IMR-90 (cell line): Measurements from ENCODE around the gene TEX264. TPM values are rescaled to one million over a fixed set of nuclear protein-coding genes. Genes with fewer than 3 reads are reported as not detected.

Experiments
- ATAC-seq: fragments of 200-7000 bp; cut with Tn5 transposase; 2 replicates; pipeline ENCODE4 v1.9.1; 2020; ENCODE audit warnings: low read depth, mild to moderate bottlenecking, moderate library complexity
- BruUV-seq: library from RNA; stranded (reverse); fragments of 400-500 nt; replicated peaks from 2 replicates; lab custom pipeline; 2021; lab: Mats Ljungman, UMichigan
- CTCF ChIA-PET: fragments of 300-600 bp; formaldehyde crosslinking; extraction: SDS; loops from one replicate; lab custom pipeline; 2021; ENCODE audit warnings: antibody characterized with exemption; lab: Yijun Ruan, JAX
- POLR2A ChIA-PET: fragments of 300-600 bp; sonication (Branson Sonifier 250); formaldehyde crosslinking; loops from one replicate; lab custom pipeline; 2022; ENCODE audit warnings: antibody characterized with exemption; ENCODE audit not compliant: unreplicated experiment; lab: Charles Lee
- DNase-seq: peaks from one replicate; pipeline ENCODE4 v3.0.0; 2013
- H2AFZ ChIP-seq: replicated peaks from 2 replicates; pipeline ENCODE3; 2013; ENCODE audit warnings: low read length, mild to moderate bottlenecking; ENCODE audit not compliant: poor library complexity
- H2AK5ac ChIP-seq: 2 replicates; pipeline ENCODE4 v1.6.1; 2013; ENCODE audit warnings: low read depth, low read length, inconsistent platforms
- H2AK9ac ChIP-seq: replicated peaks from 2 replicates; pipeline ENCODE3; 2013; ENCODE audit warnings: mild to moderate bottlenecking, low read depth, low read length, moderate library complexity; ENCODE audit not compliant: poor library complexity
- H2BK120ac ChIP-seq: 2 replicates; pipeline ENCODE4 v1.6.1; 2013; ENCODE audit warnings: low read depth, low read length, inconsistent platforms
- H2BK15ac ChIP-seq: 3 replicates; pipeline ENCODE4 v1.6.1; 2013; ENCODE audit warnings: low read depth, low read length, inconsistent platforms
- H2BK20ac ChIP-seq: 2 replicates; pipeline ENCODE4 v1.6.1; 2013; ENCODE audit warnings: low read depth, mild to moderate bottlenecking, inconsistent platforms, low read length, moderate library complexity
- H2BK5ac ChIP-seq: 2 replicates; pipeline ENCODE4 v1.6.1; 2013; ENCODE audit warnings: mild to moderate bottlenecking, low read depth, low read length, inconsistent platforms; ENCODE audit not compliant: poor library complexity, severe bottlenecking
- H3K14ac ChIP-seq: replicated peaks from 2 replicates; pipeline ENCODE4 v1.6.1; 2013; ENCODE audit warnings: low read depth, low read length, inconsistent platforms
- H3K18ac ChIP-seq: 2 replicates; pipeline ENCODE4 v1.6.1; 2013; ENCODE audit warnings: low read depth, low read length, control low read depth
- H3K23ac ChIP-seq: 2 replicates; pipeline ENCODE4 v1.6.1; 2013; ENCODE audit warnings: low read depth, low read length, inconsistent platforms
- H3K27ac ChIP-seq: 2 replicates; pipeline ENCODE4 v1.5.1; 2013; ENCODE audit warnings: mild to moderate bottlenecking, control low read depth, low read length; ENCODE audit not compliant: insufficient read depth
- H3K27me3 ChIP-seq: 2 replicates; pipeline ENCODE4 v1.6.1; 2013; ENCODE audit warnings: low read length; ENCODE audit not compliant: control insufficient read depth, insufficient read depth
- H3K36me3 ChIP-seq: 2 replicates; pipeline ENCODE4 v1.6.1; 2013; ENCODE audit warnings: low read length, mixed read lengths; ENCODE audit not compliant: control insufficient read depth, insufficient read depth
- H3K4ac ChIP-seq: 2 replicates; pipeline ENCODE4 v1.6.1; 2013; ENCODE audit warnings: low read depth, low read length, inconsistent platforms
- H3K4me1 ChIP-seq: 2 replicates; pipeline ENCODE4 v1.6.1; 2013; ENCODE audit warnings: low read length, mixed read lengths; ENCODE audit not compliant: control insufficient read depth, insufficient read depth
- H3K4me2 ChIP-seq: 2 replicates; pipeline ENCODE4 v1.6.1; 2013; ENCODE audit warnings: low read depth, mild to moderate bottlenecking, control low read depth, low read length, moderate library complexity
- H3K4me3 ChIP-seq: 2 replicates; pipeline ENCODE4 v1.5.1; 2013; ENCODE audit warnings: low read depth, mild to moderate bottlenecking, control low read depth, low read length, moderate library complexity; ENCODE audit not compliant: insufficient read depth
- H3K56ac ChIP-seq: 2 replicates; pipeline ENCODE4 v1.6.1; 2013; ENCODE audit warnings: low read length, inconsistent platforms; ENCODE audit not compliant: insufficient read depth; ENCODE audit errors: extremely low read depth
- H3K79me1 ChIP-seq, 2 experiments: 2 replicates each; pipeline ENCODE4 v1.6.1; 2013; ENCODE audit warnings: low read length in 2 of 2, inconsistent platforms in 1 of 2, low read depth in 1 of 2
- H3K9ac ChIP-seq: 2 replicates; pipeline ENCODE4 v1.6.1; 2013; ENCODE audit warnings: low read depth, low read length, control low read depth
- H3K9me1 ChIP-seq: 2 replicates; pipeline ENCODE4 v1.6.1; 2013; ENCODE audit warnings: low read length, inconsistent platforms; ENCODE audit not compliant: insufficient read depth
- H3K9me3 ChIP-seq: 2 replicates; pipeline ENCODE4 v1.6.1; 2013; ENCODE audit warnings: low read length; ENCODE audit not compliant: control insufficient read depth, insufficient read depth
- H4K20me1 ChIP-seq: 2 replicates; pipeline ENCODE4 v1.6.1; 2013; ENCODE audit warnings: low read length, inconsistent platforms; ENCODE audit not compliant: insufficient read depth
- H4K5ac ChIP-seq: 2 replicates; pipeline ENCODE4 v1.6.1; 2013; ENCODE audit warnings: mild to moderate bottlenecking, low read depth, low read length, control low read depth
- H4K8ac ChIP-seq, 2 experiments: 2 replicates each; pipeline ENCODE4 v1.6.1; 2013; ENCODE audit warnings: low read depth in 2 of 2, low read length in 2 of 2, control low read depth in 1 of 2, inconsistent platforms in 1 of 2
- H4K91ac ChIP-seq: 2 replicates; pipeline ENCODE4 v1.6.1; 2013; ENCODE audit warnings: low read depth, low read length, inconsistent platforms; ENCODE audit not compliant: insufficient read depth
- BHLHE40 ChIP-seq: fragments of 150-350 bp; IDR thresholded peaks from 2 replicates; pipeline ENCODE4 v1.6.1; 2016; ENCODE audit warnings: mild to moderate bottlenecking, low read depth, low read length
- CEBPB ChIP-seq: IDR thresholded peaks from 2 replicates; pipeline ENCODE4 v1.6.1; 2012; ENCODE audit warnings: low read depth, low read length, improper control_type of control experiment
- CHD1 ChIP-seq: IDR thresholded peaks from 2 replicates; pipeline ENCODE4 v1.6.1; 2012; ENCODE audit warnings: low read depth, low read length, improper control_type of control experiment
- ELK1 ChIP-seq: fragments of 150-350 bp; IDR thresholded peaks from 2 replicates; pipeline ENCODE4 v1.6.1; 2016; ENCODE audit warnings: low read depth, mild to moderate bottlenecking, low read length, moderate library complexity, borderline replicate concordance
- FOS ChIP-seq: fragments of 150-350 bp; IDR thresholded peaks from 2 replicates; pipeline ENCODE4 v1.6.1; 2016; ENCODE audit warnings: low read depth, low read length
- MAFK ChIP-seq: IDR thresholded peaks from 2 replicates; pipeline ENCODE4 v1.6.1; 2012; ENCODE audit warnings: low read depth, low read length, improper control_type of control experiment
- MAZ ChIP-seq: IDR thresholded peaks from 2 replicates; pipeline ENCODE4 v1.6.1; 2012; ENCODE audit warnings: low read depth, mild to moderate bottlenecking, low read length, improper control_type of control experiment, moderate library complexity, borderline replicate concordance
- MXI1 ChIP-seq: IDR thresholded peaks from 2 replicates; pipeline ENCODE4 v1.6.1; 2012; ENCODE audit warnings: low read depth, mild to moderate bottlenecking, low read length, moderate library complexity, borderline replicate concordance
- NFE2L2 ChIP-seq: fragments of 150-350 bp; IDR thresholded peaks from 2 replicates; pipeline ENCODE4 v1.6.1; 2016; ENCODE audit warnings: low read depth, mild to moderate bottlenecking, low read length
- POLR2A ChIP-seq: IDR thresholded peaks from 2 replicates; pipeline ENCODE4 v1.6.1; 2012; ENCODE audit warnings: mild to moderate bottlenecking, low read depth, low read length
- RAD21 ChIP-seq: IDR thresholded peaks from 2 replicates; pipeline ENCODE4 v1.6.1; 2012; ENCODE audit warnings: low read length, improper control_type of control experiment
- RCOR1 ChIP-seq: IDR thresholded peaks from 2 replicates; pipeline ENCODE4 v1.6.1; 2012; ENCODE audit warnings: mild to moderate bottlenecking, low read length, improper control_type of control experiment; ENCODE audit not compliant: insufficient replicate concordance
- RFX5 ChIP-seq: IDR thresholded peaks from 2 replicates; pipeline ENCODE4 v1.8.0; 2012; ENCODE audit warnings: low read depth, mild to moderate bottlenecking, low read length, moderate library complexity
- SMC3 ChIP-seq: fragments of 150-350 bp; IDR thresholded peaks from 2 replicates; pipeline ENCODE4 v1.6.1; 2016; ENCODE audit warnings: low read depth, mild to moderate bottlenecking, antibody characterized with exemption, low read length, moderate library complexity
- dilution Hi-C: fragments of 300-500 bp; cut with HindIII; formaldehyde crosslinking; loops from one replicate; pipeline ENCODE4 v1.14.3; 2018; ENCODE audit warnings: low sequenced_read_pairs; ENCODE audit not compliant: unreplicated experiment
- in situ Hi-C: fragments of 300-500 bp; cut with MboI; formaldehyde crosslinking; loops from 3 replicates; pipeline ENCODE4 v1.14.3; 2019; ENCODE audit warnings: low sequenced_read_pairs, inconsistent platforms, mixed read lengths
- intact Hi-C: fragments of 100-400 bp; cut with micrococcal nuclease; formaldehyde crosslinking; loops from 2 replicates; pipeline ENCODE4 v1.10.0; 2022
- polyA plus RNA-seq, 3 experiments: library from polyadenylated mRNA; depleted of rRNA; stranded (reverse); fragments of >200 nt; gene quantifications; 2 replicates each; pipeline ENCODE4 v1.2.3, GENCODE V29; 2012; ENCODE audit warnings: low replicate concordance in 1 of 3
- total RNA-seq: library from RNA; depleted of rRNA; stranded (reverse); fragments of >200 nt; gene quantifications from 2 replicates; pipeline ENCODE4 v1.2.3, GENCODE V29; 2012

The TEX264 gene
- total and polyA plus RNA-seq, 2 of the 4 experiments (the other 2 are of a cell fraction) = 30.3 to 45.0 TPM

- Histone ChIP-seq H3K9me1 (no peaks in the 10 kb centered on the region), H3K4me1 (no peaks in the 10 kb centered on the region), H4K20me1 (no peaks in the 10 kb centered on the region), H4K5ac (no peak overlapping the region), H3K27me3 (no peaks in the 10 kb centered on the region), H3K4me2 (no peak overlapping the region), H3K36me3 (no peaks in the 10 kb centered on the region), H3K4ac (no peak overlapping the region), H3K23ac (no peak overlapping the region), H3K27ac (no peak overlapping the region), H2BK5ac (no peak overlapping the region), H2BK20ac (no peak overlapping the region), H3K9ac (no peak overlapping the region), H3K14ac (no peak overlapping the region), H3K18ac (no peak overlapping the region), H3K79me1 (no peaks in the 10 kb centered on the region), H3K4me3 (no peak overlapping the region), H2BK120ac (no peak overlapping the region), H2AK5ac (no peak overlapping the region), H2AK9ac (no peak overlapping the region), H3K9me3 (no peaks in the 10 kb centered on the region), H2BK15ac (no peak overlapping the region), H4K8ac (no peak overlapping the region), H4K91ac (no peak overlapping the region), H3K56ac (no peak overlapping the region), H2AFZ (no peak overlapping the region)
- dilution Hi-C loops (no loop called here), in situ Hi-C loops (no loop called here), intact Hi-C loops (no loop called here)
- CTCF ChIA-PET = interaction anchor here (1.4 kb wide), 1 partner anchor 10 kb away, joined by 7 read pairs; no protein-coding TSS in a partner anchor
- POLR2A ChIA-PET = no interaction called here
- DNase-seq (no peak), ATAC-seq (no peak)
- TF ChIP-seq MAFK (no peak), ELK1 (no peak), MAZ (no peak), CHD1 (no peak), FOS (no peak), NFE2L2 (no peak), MXI1 (no peak), BHLHE40 (no peak), RFX5 (no peak), SMC3 (no peak), POLR2A (no peak), RAD21 (no peak), CEBPB (no peak), RCOR1 (no peak)
- BruUV-seq = no TSS peak
These were observed 58.1 kb downstream of the TEX264 start for GRCh38 chr3:51729042-51729633.
